Adrenal gland (tissue), 5 donors: Measurements from ENCODE around the gene MBTD1.

Source experiments
- POLR2A ChIP-seq, 2 donors: fragments of 450-650 bp; IDR thresholded peaks; one replicate each; pipeline ENCODE4 v1.6.1; 2017; ENCODE audit warnings: antibody characterized with exemption in 2 of 2, mild to moderate bottlenecking in 2 of 2, moderate library complexity in 1 of 2
- TF ChIP-seq, protein P1 (sequence below), 6 experiments: fragments of 450-650 bp in 4 of 6; fragments of 200-600 bp in 2 of 6; sonication (generic) in 1 of 6; IDR thresholded peaks; 1 replicate in 5 of 6; 2 replicates in 1 of 6; pipeline versions ENCODE4 v1.5.1 to v1.8.0; 2016 to 2021; ENCODE audit warnings: antibody characterized with exemption in 6 of 6, mild to moderate bottlenecking in 2 of 6, moderate library complexity in 1 of 6
- donor health status: DM: no; HTN: no; CAD: no.

DNA sequence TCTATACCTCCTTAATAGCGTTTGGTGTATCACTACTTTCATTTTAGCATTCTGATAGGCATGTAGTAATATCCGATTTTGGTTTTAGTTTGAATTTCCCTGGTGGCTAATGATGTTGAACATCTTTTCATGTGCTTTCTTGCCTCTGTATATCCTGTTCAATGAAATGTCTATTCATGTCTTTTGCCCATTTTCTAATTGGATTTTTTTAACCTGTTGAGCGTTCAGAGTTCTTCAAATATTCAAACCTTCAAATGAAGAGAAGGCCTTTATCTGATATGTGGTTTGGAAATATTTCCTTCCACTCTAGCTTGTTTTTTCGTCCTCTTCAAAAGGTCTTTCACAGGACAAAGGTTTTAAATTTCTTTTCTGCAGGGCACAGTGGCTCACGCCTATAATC lies 108.9 kb downstream of the MBTD1 start:
- TF ChIP-seq, protein P1, sequence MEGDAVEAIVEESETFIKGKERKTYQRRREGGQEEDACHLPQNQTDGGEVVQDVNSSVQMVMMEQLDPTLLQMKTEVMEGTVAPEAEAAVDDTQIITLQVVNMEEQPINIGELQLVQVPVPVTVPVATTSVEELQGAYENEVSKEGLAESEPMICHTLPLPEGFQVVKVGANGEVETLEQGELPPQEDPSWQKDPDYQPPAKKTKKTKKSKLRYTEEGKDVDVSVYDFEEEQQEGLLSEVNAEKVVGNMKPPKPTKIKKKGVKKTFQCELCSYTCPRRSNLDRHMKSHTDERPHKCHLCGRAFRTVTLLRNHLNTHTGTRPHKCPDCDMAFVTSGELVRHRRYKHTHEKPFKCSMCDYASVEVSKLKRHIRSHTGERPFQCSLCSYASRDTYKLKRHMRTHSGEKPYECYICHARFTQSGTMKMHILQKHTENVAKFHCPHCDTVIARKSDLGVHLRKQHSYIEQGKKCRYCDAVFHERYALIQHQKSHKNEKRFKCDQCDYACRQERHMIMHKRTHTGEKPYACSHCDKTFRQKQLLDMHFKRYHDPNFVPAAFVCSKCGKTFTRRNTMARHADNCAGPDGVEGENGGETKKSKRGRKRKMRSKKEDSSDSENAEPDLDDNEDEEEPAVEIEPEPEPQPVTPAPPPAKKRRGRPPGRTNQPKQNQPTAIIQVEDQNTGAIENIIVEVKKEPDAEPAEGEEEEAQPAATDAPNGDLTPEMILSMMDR (IDR thresholded peaks at IDR 0.05), result no peak
- TF ChIP-seq POLR2A (IDR thresholded peaks at IDR 0.05), result no peak
